Left ventricle myocardium superior (tissue), 1 donor: ENCODE measurements around the gene LINGO1. TPM values are rescaled to one million over a fixed set of nuclear protein-coding genes. Genes with fewer than 3 reads are reported as not detected.

Experiments
- ATAC-seq: fragments of 200-7000 bp; cut with Tn5 transposase; one replicate; pipeline ENCODE4 v1.9.1; 2020; ENCODE audit warnings: mild to moderate bottlenecking, moderate library complexity
- DNase-seq: peaks from one replicate; pipeline ENCODE4 v3.0.0-alpha.2; 2020
- intact Hi-C: fragments of 100-400 bp; cut with micrococcal nuclease; formaldehyde crosslinking; loops from one replicate; pipeline ENCODE4 v1.11.0; 2022
- total RNA-seq: library from RNA; stranded (reverse); fragmentation: NEBNext Ultra II Directional; extraction: Animal tissue kit (Norgen Biotek cat#: 25700); gene quantifications from one replicate; pipeline ENCODE4 v1.2.1, GENCODE V29; 2021
- donor health status: DM: no; HTN: yes; CAD: no; lungs with severe emphysema.

The LINGO1 gene
- total RNA-seq, 1 donor from 2014 or later = 1.7 TPM

DNA sequence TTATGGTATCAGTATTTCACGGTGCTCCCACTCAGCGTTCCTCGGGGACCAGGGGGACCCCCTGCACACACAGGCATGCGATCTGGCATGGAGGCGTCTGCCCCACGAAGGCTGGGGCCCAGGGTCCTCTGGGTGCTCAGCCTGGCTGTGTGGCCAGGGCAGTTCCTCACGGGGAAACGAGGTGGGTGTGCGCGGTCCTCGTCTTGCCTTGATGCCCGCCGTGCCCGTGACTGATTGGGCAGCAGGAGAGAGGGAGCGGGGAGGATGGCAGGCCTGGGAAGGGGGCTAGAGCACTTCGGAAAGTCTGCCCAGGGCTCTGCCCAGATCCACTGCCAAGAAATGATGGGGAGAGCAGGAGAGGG, 10.9 kb downstream of the LINGO1 start:
- intact Hi-C loops = no loop called here
- DNase-seq (no peak), ATAC-seq (no peak)

- ATAC-seq = no peak
- intact Hi-C loops = no loop called here
- no peak for DNase-seq
Observed at GRCh38 chr15:77620960-77621647, 11.6 kb downstream of the LINGO1 start.

GRCh38 chr15:77620297-77620696, 12.4 kb downstream of the LINGO1 start:
- DNase-seq = no peak
- intact Hi-C loops = no loop called here

DNA sequence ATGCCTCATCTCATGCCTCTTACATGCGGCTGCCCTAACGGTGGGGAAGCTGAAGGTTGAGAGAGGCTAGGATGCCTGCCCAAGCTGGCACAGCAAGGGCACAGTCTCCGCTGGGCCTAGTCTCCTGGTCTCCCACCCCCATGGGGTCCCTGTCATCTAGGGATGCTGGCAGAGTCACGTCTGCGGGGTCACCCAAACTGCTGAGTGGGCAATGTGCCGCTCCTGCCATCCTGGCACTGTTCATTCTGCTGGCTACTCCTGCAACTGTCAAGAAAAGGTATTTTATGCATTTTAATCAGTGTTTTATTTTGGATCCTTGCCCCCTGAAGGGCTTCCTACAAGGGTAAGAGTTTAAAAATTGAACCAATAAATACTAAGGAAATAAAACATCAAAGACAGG, 12.8 kb downstream of the LINGO1 start:
- ATAC-seq (no peak), DNase-seq (no peak)
- intact Hi-C loops = no loop called here

More at GRCh38 chr15:77620297-77620696, 12.4 kb downstream of the LINGO1 start:
- no peak for ATAC-seq

- intact Hi-C loops = no loop called here
- ATAC-seq (no peak), DNase-seq (no peak)
Observed at GRCh38 chr15:77617476-77618230, 15.1 kb downstream of the LINGO1 start.

GRCh38 chr15:77616072-77616471, 16.6 kb downstream of the LINGO1 start:
- ATAC-seq (no peak), DNase-seq (no peak)
- intact Hi-C loops = no loop called here

- no peak for DNase-seq
- no peak for ATAC-seq
- intact Hi-C loops = no loop called here
Observed at GRCh38 chr15:77615472-77615871, 17.2 kb downstream of the LINGO1 start.

DNA sequence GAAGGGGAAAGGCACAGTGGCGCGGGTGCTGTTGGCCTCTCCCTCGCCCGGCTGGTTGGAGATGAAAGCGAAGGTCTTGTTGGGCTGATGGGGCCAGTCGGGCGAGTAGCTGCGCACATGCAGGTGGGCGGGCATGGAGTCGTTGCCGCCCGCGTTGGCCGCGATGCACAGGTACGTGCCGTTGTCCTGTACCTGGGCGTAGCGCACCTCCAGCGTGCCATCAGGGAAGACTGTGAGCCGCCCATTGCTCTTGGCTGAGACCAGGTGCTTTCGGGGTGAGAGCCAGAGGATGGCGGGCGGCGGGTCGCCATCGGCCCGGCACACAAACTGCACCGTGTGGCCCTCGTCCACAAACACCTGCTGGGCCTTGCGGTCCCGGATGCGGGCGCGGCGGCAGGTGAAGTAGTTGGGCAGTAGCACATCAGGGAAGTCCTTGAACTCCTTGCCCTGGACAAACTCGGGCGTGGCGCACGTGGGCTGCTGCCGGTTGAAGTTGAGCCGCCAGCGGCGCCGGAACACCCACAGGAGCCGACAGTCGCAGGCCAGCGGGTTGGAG, 18.4 kb downstream of the LINGO1 start:
- intact Hi-C loops = no loop called here
- DNase-seq (no peak), ATAC-seq (no peak)

- intact Hi-C loops = no loop called here
- DNase-seq = no peak
Observed at GRCh38 chr15:77613814-77614213, 18.9 kb downstream of the LINGO1 start.

GRCh38 chr15:77612958-77613601, 19.6 kb downstream of the LINGO1 start:
- DNase-seq (no peak), ATAC-seq (no peak)
- intact Hi-C loops = no loop called here

More at GRCh38 chr15:77613814-77614213, 18.9 kb downstream of the LINGO1 start:
- no peak for ATAC-seq

- DNase-seq (no peak), ATAC-seq (no peak)
- intact Hi-C loops = no loop called here
Observed at GRCh38 chr15:77611767-77612166, 20.9 kb downstream of the LINGO1 start.

DNA sequence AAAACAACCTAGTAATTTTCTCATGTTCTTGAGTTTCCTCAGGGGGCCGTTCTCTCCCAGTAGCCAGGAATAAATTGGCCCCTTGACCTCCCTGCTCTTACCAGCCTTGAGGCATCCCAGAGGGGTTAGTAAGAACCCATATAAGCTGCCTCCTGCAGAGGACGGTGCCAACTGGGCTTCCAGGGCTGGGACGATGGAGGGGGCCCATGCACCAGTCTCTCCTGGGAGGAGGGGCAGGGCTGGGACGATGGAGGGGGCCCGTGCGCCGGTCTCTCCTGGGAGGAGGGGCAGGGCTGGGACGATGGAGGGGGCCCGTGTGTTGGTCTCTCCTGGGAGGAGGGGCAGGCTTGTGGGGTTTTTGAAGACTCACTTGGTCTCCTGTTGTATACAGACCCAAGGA, 22.0 kb downstream of the LINGO1 start:
- intact Hi-C loops = no loop called here
- DNase-seq (no peak), ATAC-seq (no peak)

- DNase-seq (no peak), ATAC-seq (no peak)
- intact Hi-C loops = no loop called here
Observed at GRCh38 chr15:77609558-77609957, 23.2 kb downstream of the LINGO1 start.

DNA sequence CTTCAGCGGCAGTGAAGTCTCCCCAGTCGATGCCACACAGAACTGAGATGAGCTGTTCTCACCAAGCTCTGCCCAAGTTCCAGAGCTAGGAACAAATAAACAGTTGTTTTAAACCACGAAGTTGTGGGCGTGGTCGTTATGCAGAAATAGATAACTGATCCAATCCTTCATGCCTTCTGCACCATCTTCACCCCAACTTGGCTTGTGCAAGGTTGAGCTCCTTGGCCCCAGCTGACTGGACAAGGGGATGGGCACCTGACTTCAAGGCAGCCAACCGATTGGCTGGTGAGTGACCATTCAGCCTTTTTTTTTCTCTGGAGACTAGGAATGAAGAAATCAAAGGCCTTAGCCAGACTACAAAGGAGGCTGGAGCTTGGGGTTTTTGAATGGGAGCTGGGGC, 23.9 kb downstream of the LINGO1 start:
- intact Hi-C loops = no loop called here
- no peak for ATAC-seq
- no peak for DNase-seq

- no peak for DNase-seq
- intact Hi-C loops = no loop called here
Observed at GRCh38 chr15:77607894-77608261, 24.8 kb downstream of the LINGO1 start.

DNA sequence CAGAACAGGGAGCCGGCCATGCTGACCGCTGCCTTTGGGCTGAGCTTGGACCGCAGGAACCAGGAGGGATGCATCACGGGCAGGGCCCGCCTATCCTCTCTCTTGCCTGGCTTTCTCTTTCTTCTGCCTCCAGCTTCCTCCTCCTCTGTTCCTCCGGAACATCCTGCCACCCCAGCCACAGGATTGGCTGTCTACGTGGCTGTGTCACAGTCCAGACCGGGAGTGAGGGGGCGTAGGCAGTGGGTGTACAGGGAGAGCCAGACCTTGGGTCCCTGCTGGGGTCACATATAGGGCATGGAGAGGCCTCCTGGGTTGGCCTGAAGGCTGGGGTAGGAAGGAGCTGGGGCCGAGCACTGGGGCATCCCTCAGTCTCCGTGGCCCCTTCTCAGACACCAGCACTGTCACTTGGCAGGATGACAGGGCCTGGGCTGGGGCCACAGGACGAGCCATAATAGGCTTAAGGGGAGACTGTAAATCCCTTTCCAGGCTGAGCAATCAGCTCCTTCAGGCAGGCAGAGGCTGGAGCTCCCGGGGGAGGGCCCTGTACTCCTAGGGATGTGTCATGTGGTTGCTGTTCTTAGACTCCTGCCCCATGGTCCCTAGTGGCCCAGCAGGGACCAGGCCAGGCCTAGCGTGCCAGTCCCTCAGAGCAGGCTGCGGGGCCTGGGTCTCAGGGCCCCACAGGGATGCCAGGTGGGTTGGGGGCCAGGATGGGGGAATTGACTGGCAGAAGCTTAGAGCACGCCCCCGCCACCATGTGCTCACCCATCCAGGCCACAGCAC, 25.4 kb downstream of the LINGO1 start:
- DNase-seq (peak; percentile 45), ATAC-seq (peak; percentile 37)
- intact Hi-C loops = no loop called here

More at GRCh38 chr15:77607894-77608261, 24.8 kb downstream of the LINGO1 start:
- ATAC-seq = no peak

GRCh38 chr15:77606142-77607034, 26.3 kb downstream of the LINGO1 start:
- intact Hi-C loops = no loop called here
- no peak for ATAC-seq
- no peak for DNase-seq

GRCh38 chr15:77605547-77605946, 27.2 kb downstream of the LINGO1 start:
- ATAC-seq (no peak), DNase-seq (no peak)
- intact Hi-C loops = no loop called here
